ENCODE data around the gene NCAPD2.
"Not testable (repeated sequence)": the region's sequence is repeated elsewhere in the genome, so short reads cannot be mapped to it uniquely, and the experiment has no call there.

The NCAPD2 gene

GRCh38 chr12:6556857-6557256, 63.0 kb downstream of the NCAPD2 start:
- no CpG with 5 or more reads among the region's 4 CpGs for WGBS (ENCODE audit: extremely low coverage, insufficient coverage, low lambda C conversion rate)

GRCh38 chr12:6558014-6558760, 64.3 kb downstream of the NCAPD2 start:
- H4K8ac ChIP-seq (ENCODE audit: low read depth, low read length); H2BK5ac ChIP-seq (ENCODE audit: low read length); H4K5ac ChIP-seq (ENCODE audit: low read length); H2BK15ac ChIP-seq (replicated peaks; ENCODE audit: low read depth); H3K4me1 ChIP-seq (ENCODE audit: control insufficient read depth, low read depth, low read length); H3K4me2 ChIP-seq (ENCODE audit: low read length); H3K9ac ChIP-seq (ENCODE audit: low read length); H3K23ac ChIP-seq (ENCODE audit: low read length); H3K27me3 ChIP-seq (ENCODE audit: insufficient read depth, low read length, poor library complexity); H3K4me3 ChIP-seq (ENCODE audit: low read length); H3K4ac ChIP-seq (ENCODE audit: low read depth, low read length); H3K18ac ChIP-seq (ENCODE audit: low read length); H3K56ac ChIP-seq (ENCODE audit: low read length); H2BK120ac ChIP-seq (ENCODE audit: low read depth, low read length); H2AK5ac ChIP-seq (ENCODE audit: low read length); H3K27ac ChIP-seq (ENCODE audit: low read depth, low read length): not testable (repeated sequence)
- peaks cover 12% of the 10 kb centered on the region for H3K79me2 ChIP-seq (ENCODE audit: control insufficient read depth, insufficient read depth, low read length)
- peaks cover 21% of the 10 kb centered on the region for H3K36me3 ChIP-seq (ENCODE audit: control insufficient read depth, insufficient read depth, low read length)
- H3K79me1 ChIP-seq (ENCODE audit: low read length), result peaks cover 14% of the 10 kb centered on the region
- DNase-seq, result peak; percentile 92
- no CpG with 5 or more reads among the region's 14 CpGs for WGBS (ENCODE audit: extremely low coverage, insufficient coverage, low lambda C conversion rate)

More at GRCh38 chr12:6556857-6557256, 63.0 kb downstream of the NCAPD2 start:
- H3K4me2 ChIP-seq (ENCODE audit: low read length), result no peak overlapping the region
- H3K27ac ChIP-seq (ENCODE audit: low read depth, low read length), result no peak overlapping the region
- no peak overlapping the region for H3K4ac ChIP-seq (ENCODE audit: low read depth, low read length)
- peaks cover 24% of the 10 kb centered on the region for H3K79me2 ChIP-seq (ENCODE audit: control insufficient read depth, insufficient read depth, low read length)
- H3K4me1 ChIP-seq (ENCODE audit: control insufficient read depth, low read depth, low read length), result peaks cover 4% of the 10 kb centered on the region
- H4K8ac ChIP-seq (ENCODE audit: low read depth, low read length), result no peak overlapping the region
- no peak overlapping the region for H3K18ac ChIP-seq (ENCODE audit: low read length)
- H2BK15ac ChIP-seq (replicated peaks; ENCODE audit: low read depth), result no peak overlapping the region
- peaks cover 16% of the 10 kb centered on the region for H3K36me3 ChIP-seq (ENCODE audit: control insufficient read depth, insufficient read depth, low read length)
- no peak overlapping the region for H2AK5ac ChIP-seq (ENCODE audit: low read length)
- H4K5ac ChIP-seq (ENCODE audit: low read length), result no peak overlapping the region
- H3K9ac ChIP-seq (ENCODE audit: low read length), result no peak overlapping the region
- no peak overlapping the region for H2BK120ac ChIP-seq (ENCODE audit: low read depth, low read length)
- no peak for DNase-seq
- peaks cover 27% of the 10 kb centered on the region for H3K79me1 ChIP-seq (ENCODE audit: low read length)
- no peak overlapping the region for H2BK5ac ChIP-seq (ENCODE audit: low read length)
- H3K23ac ChIP-seq (ENCODE audit: low read length), result no peak overlapping the region
- no peak overlapping the region for H3K4me3 ChIP-seq (ENCODE audit: low read length)
- no peak overlapping the region for H3K56ac ChIP-seq (ENCODE audit: low read length)
- H3K27me3 ChIP-seq (ENCODE audit: insufficient read depth, low read length, poor library complexity), result no peaks in the 10 kb centered on the region

DNA sequence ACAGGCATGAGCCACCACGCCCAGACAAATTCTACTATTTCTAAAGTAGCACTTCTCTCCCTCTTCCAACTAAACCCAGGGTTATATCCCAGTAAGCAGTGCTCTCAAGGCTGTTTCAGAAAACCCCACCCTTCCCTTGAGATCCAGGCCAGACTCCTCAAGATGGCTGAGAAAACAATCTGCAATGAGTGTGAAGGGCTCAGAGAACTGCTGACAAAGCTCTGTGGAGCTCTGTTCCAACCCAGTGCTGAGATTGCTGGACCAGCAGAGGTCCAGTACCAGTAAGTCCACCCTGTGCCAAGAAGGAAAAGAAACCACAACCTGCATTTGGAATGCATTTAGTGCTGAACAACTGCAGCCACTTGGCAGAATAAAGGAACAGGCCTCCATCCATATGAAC, 65.6 kb downstream of the NCAPD2 start:
- no peak for DNase-seq
- Histone ChIP-seq H3K23ac (ENCODE audit: low read length) (no peak overlapping the region), H3K79me2 (ENCODE audit: control insufficient read depth, insufficient read depth, low read length) (peaks cover 6% of the 10 kb centered on the region), H3K4me1 (ENCODE audit: control insufficient read depth, low read depth, low read length) (peaks cover 4% of the 10 kb centered on the region), H3K4ac (ENCODE audit: low read depth, low read length) (no peak overlapping the region), H3K18ac (ENCODE audit: low read length) (no peak overlapping the region), H3K56ac (ENCODE audit: low read length) (no peak overlapping the region), H2BK5ac (ENCODE audit: low read length) (no peak overlapping the region), H3K79me1 (ENCODE audit: low read length) (peaks cover 8% of the 10 kb centered on the region), H3K9ac (ENCODE audit: low read length) (no peak overlapping the region), H3K4me2 (ENCODE audit: low read length) (no peak overlapping the region), H4K5ac (ENCODE audit: low read length) (no peak overlapping the region), H2AK5ac (ENCODE audit: low read length) (no peak overlapping the region), H3K36me3 (ENCODE audit: control insufficient read depth, insufficient read depth, low read length) (peaks cover 22% of the 10 kb centered on the region), H3K27ac (ENCODE audit: low read depth, low read length) (no peak overlapping the region), H3K27me3 (ENCODE audit: insufficient read depth, low read length, poor library complexity) (no peaks in the 10 kb centered on the region), H2BK15ac (replicated peaks; ENCODE audit: low read depth) (no peak overlapping the region), H3K4me3 (ENCODE audit: low read length) (no peak overlapping the region), H2BK120ac (ENCODE audit: low read depth, low read length) (no peak overlapping the region), H4K8ac (ENCODE audit: low read depth, low read length) (no peak overlapping the region)
- WGBS (ENCODE audit: extremely low coverage, insufficient coverage, low lambda C conversion rate), result no CpG with 5 or more reads among the region's 1 CpG

DNA sequence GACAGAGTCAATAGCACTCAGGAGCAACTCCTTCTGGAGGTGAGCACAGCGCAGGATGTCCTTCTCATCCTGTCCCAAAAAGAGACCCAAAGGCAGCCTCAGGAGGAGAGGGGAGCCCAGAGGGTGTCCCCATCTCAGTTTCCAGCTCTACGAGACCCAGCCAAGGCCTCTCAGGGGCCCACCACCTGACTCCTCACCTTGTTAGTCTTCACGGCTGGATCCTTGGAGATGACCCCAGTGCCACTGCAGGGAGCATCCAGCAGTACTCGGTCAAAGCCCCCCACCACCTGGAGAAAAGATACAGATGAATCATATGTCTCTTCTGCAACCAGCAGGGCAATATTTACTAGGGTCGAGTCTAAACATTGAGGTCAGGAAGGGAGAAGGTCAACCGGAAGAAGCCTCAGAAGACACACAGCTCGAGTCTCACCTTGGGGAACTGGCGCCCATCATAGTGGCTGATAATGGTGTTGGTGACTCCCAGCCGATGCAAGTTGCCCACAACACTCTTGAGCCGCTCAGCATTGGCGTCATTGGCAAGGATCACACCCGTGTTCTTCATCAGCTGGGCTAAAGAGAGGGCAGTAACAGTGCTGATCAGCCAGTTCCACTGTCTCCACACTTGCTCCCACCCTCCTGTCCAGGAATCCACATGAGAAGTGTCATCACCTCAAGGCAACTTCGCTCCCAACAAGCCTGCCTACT, 66.8 kb downstream of the NCAPD2 start:
- Histone ChIP-seq H3K4me3 (ENCODE audit: low read length) (no peak overlapping the region), H4K8ac (ENCODE audit: low read depth, low read length) (no peak overlapping the region), H3K79me1 (ENCODE audit: low read length) (peaks cover 2% of the 10 kb centered on the region), H3K27ac (ENCODE audit: low read depth, low read length) (no peak overlapping the region), H3K4ac (ENCODE audit: low read depth, low read length) (no peak overlapping the region), H3K79me2 (ENCODE audit: control insufficient read depth, insufficient read depth, low read length) (no peaks in the 10 kb centered on the region), H3K4me2 (ENCODE audit: low read length) (no peak overlapping the region), H3K18ac (ENCODE audit: low read length) (no peak overlapping the region), H4K5ac (ENCODE audit: low read length) (no peak overlapping the region), H3K56ac (ENCODE audit: low read length) (no peak overlapping the region), H3K9ac (ENCODE audit: low read length) (no peak overlapping the region), H3K27me3 (ENCODE audit: insufficient read depth, low read length, poor library complexity) (no peaks in the 10 kb centered on the region), H2BK5ac (ENCODE audit: low read length) (no peak overlapping the region), H3K36me3 (ENCODE audit: control insufficient read depth, insufficient read depth, low read length) (peaks cover 22% of the 10 kb centered on the region), H3K4me1 (ENCODE audit: control insufficient read depth, low read depth, low read length) (no peaks in the 10 kb centered on the region), H3K23ac (ENCODE audit: low read length) (no peak overlapping the region), H2BK15ac (replicated peaks; ENCODE audit: low read depth) (no peak overlapping the region), H2AK5ac (ENCODE audit: low read length) (no peak overlapping the region), H2BK120ac (ENCODE audit: low read depth, low read length) (no peak overlapping the region)
- DNase-seq, result no peak
- WGBS (ENCODE audit: extremely low coverage, insufficient coverage, low lambda C conversion rate), result no CpG with 5 or more reads among the region's 13 CpGs

GRCh38 chr12:6562881-6563280, 69.0 kb downstream of the NCAPD2 start:
- Histone ChIP-seq H3K56ac (ENCODE audit: low read length) (no peak overlapping the region), H3K79me2 (ENCODE audit: control insufficient read depth, insufficient read depth, low read length) (peaks cover 16% of the 10 kb centered on the region), H3K27ac (ENCODE audit: low read depth, low read length) (no peak overlapping the region), H2AK5ac (ENCODE audit: low read length) (no peak overlapping the region), H3K4me2 (ENCODE audit: low read length) (no peak overlapping the region), H2BK15ac (replicated peaks; ENCODE audit: low read depth) (no peak overlapping the region), H3K36me3 (ENCODE audit: control insufficient read depth, insufficient read depth, low read length) (peaks cover 21% of the 10 kb centered on the region), H4K5ac (ENCODE audit: low read length) (no peak overlapping the region), H3K4me3 (ENCODE audit: low read length) (no peak overlapping the region), H3K4me1 (ENCODE audit: control insufficient read depth, low read depth, low read length) (no peaks in the 10 kb centered on the region), H2BK5ac (ENCODE audit: low read length) (no peak overlapping the region), H3K27me3 (ENCODE audit: insufficient read depth, low read length, poor library complexity) (no peaks in the 10 kb centered on the region), H3K9ac (ENCODE audit: low read length) (no peak overlapping the region), H3K18ac (ENCODE audit: low read length) (no peak overlapping the region), H3K79me1 (ENCODE audit: low read length) (peaks cover 16% of the 10 kb centered on the region), H3K23ac (ENCODE audit: low read length) (no peak overlapping the region), H2BK120ac (ENCODE audit: low read depth, low read length) (no peak overlapping the region), H4K8ac (ENCODE audit: low read depth, low read length) (no peak overlapping the region), H3K4ac (ENCODE audit: low read depth, low read length) (no peak overlapping the region)
- WGBS (ENCODE audit: extremely low coverage, insufficient coverage, low lambda C conversion rate), result no CpG with 5 or more reads among the region's 10 CpGs
- no peak for DNase-seq

Data from mesendoderm (in vitro differentiated cells).